GM23338 (cell line): ENCODE measurements around the gene SRP14. TPM values are rescaled to one million over a fixed set of nuclear protein-coding genes. Genes with fewer than 3 reads are reported as not detected.

ENCODE experiments used
- ATAC-seq: fragments of 200-7000 bp; cut with Tn5 transposase; 3 replicates; pipeline ENCODE4 v1.9.1; 2020
- DNase-seq: peaks from one replicate; pipeline ENCODE4 v3.0.0-alpha.2; 2015; ENCODE audit warnings: low spot score
- H2AFZ ChIP-seq: fragments of 200-600 bp; sonication (generic); 2 replicates; pipeline ENCODE4 v1.8.0; 2016; ENCODE audit warnings: antibody characterized with exemption, mild to moderate bottlenecking, moderate library complexity
- H3F3A ChIP-seq: fragments of 200-600 bp; sonication (generic); replicated peaks from 2 replicates; pipeline ENCODE4 v1.8.0; 2017; ENCODE audit warnings: antibody characterized with exemption, mixed run types, low read depth
- H3K27ac ChIP-seq: fragments of 200-600 bp; sonication (generic); 2 replicates; pipeline ENCODE4 v1.6.1; 2016; ENCODE audit warnings: low read depth
- H3K27me3 ChIP-seq: fragments of 200-600 bp; sonication (generic); 2 replicates; pipeline ENCODE4 v1.8.0; 2016; ENCODE audit warnings: mild to moderate bottlenecking, mixed run types, moderate library complexity; ENCODE audit not compliant: insufficient read depth
- H3K36me3 ChIP-seq: fragments of 200-600 bp; sonication (generic); 2 replicates; pipeline ENCODE4 v1.8.0; 2016; ENCODE audit warnings: mild to moderate bottlenecking; ENCODE audit not compliant: insufficient read depth
- H3K4me1 ChIP-seq: fragments of 200-600 bp; sonication (generic); 2 replicates; pipeline ENCODE4 v1.8.0; 2016; ENCODE audit warnings: mild to moderate bottlenecking, moderate library complexity; ENCODE audit not compliant: insufficient read depth
- H3K4me2 ChIP-seq: fragments of 200-600 bp; sonication (generic); 2 replicates; pipeline ENCODE4 v1.7.1; 2017; ENCODE audit warnings: mixed run types
- H3K4me3 ChIP-seq: fragments of 200-600 bp; sonication (generic); 2 replicates; pipeline ENCODE4 v1.6.1; 2016; ENCODE audit warnings: mixed run types
- H3K79me2 ChIP-seq: fragments of 200-600 bp; sonication (generic); replicated peaks from 2 replicates; pipeline ENCODE4 v1.8.0; 2017; ENCODE audit warnings: mild to moderate bottlenecking; ENCODE audit not compliant: insufficient read depth
- H3K9me2 ChIP-seq: fragments of 200-600 bp; sonication (generic); 2 replicates; pipeline ENCODE4 v1.8.0; 2017; ENCODE audit not compliant: insufficient read depth
- H4K20me1 ChIP-seq: fragments of 200-600 bp; sonication (generic); replicated peaks from 2 replicates; pipeline ENCODE4 v1.8.0; 2017; ENCODE audit warnings: mild to moderate bottlenecking; ENCODE audit not compliant: insufficient read depth
- H3K27ac Mint-ChIP-seq: 2 replicates; pipeline ENCODE4 v1.8.0; 2020; ENCODE audit warnings: inconsistent platforms, mild to moderate bottlenecking, moderate library complexity, mixed read lengths
- H3K27me3 Mint-ChIP-seq: 3 replicates; pipeline ENCODE4 v1.8.0; 2022; ENCODE audit warnings: low read depth, mild to moderate bottlenecking, moderate library complexity, mixed read lengths, inconsistent platforms; ENCODE audit not compliant: insufficient read depth, poor library complexity
- H3K36me3 Mint-ChIP-seq: 3 replicates; pipeline ENCODE4 v1.8.0; 2021; ENCODE audit warnings: low read depth, mild to moderate bottlenecking, inconsistent platforms, moderate library complexity, mixed read lengths
- H3K4me1 Mint-ChIP-seq: 3 replicates; pipeline ENCODE4 v1.8.0; 2020; ENCODE audit warnings: mild to moderate bottlenecking, inconsistent platforms, mixed read lengths
- H3K4me3 Mint-ChIP-seq: 3 replicates; pipeline ENCODE4 v1.8.0; 2021; ENCODE audit warnings: moderate library complexity, mild to moderate bottlenecking, inconsistent platforms, mixed read lengths
- H3K9me3 Mint-ChIP-seq: 3 replicates; pipeline ENCODE4 v1.8.0; 2020; ENCODE audit warnings: moderate library complexity, mild to moderate bottlenecking, inconsistent platforms, mixed read lengths
- CREB1 ChIP-seq: fragments of 250-450 bp; sonication (Bioruptor Pico); IDR thresholded peaks from 2 replicates; pipeline ENCODE4 v1.5.0; 2020; ENCODE audit warnings: low read depth, mild to moderate bottlenecking, moderate library complexity
- EZH2 ChIP-seq: fragments of 200-600 bp; sonication (generic); IDR thresholded peaks from one replicate; pipeline ENCODE4 v1.8.0; 2017; ENCODE audit warnings: antibody characterized with exemption, mild to moderate bottlenecking, low read depth; ENCODE audit not compliant: unreplicated experiment
- EZH2phosphoT487 ChIP-seq: fragments of 200-600 bp; sonication (generic); IDR thresholded peaks from one replicate; pipeline ENCODE4 v1.8.1; 2018; ENCODE audit warnings: antibody characterized with exemption; ENCODE audit not compliant: unreplicated experiment
- JUNB ChIP-seq: IDR thresholded peaks from one replicate; pipeline ENCODE4 v1.6.1; 2016; ENCODE audit warnings: antibody characterized with exemption; ENCODE audit not compliant: unreplicated experiment
- NANOG ChIP-seq: IDR thresholded peaks from 2 replicates; pipeline ENCODE4 v1.6.1; 2016; ENCODE audit warnings: antibody characterized with exemption, borderline replicate concordance
- POLR2AphosphoS5 ChIP-seq: IDR thresholded peaks from 2 replicates; pipeline ENCODE4 v1.6.1; 2016; ENCODE audit warnings: antibody characterized with exemption, low read depth
- STAT1 ChIP-seq: IDR thresholded peaks from one replicate; pipeline ENCODE4 v1.6.1; 2016; ENCODE audit warnings: antibody characterized with exemption; ENCODE audit not compliant: unreplicated experiment
- ZNF114 ChIP-seq: fragments of 250-450 bp; sonication (Bioruptor Pico); IDR thresholded peaks from 2 replicates; pipeline ENCODE4 v1.5.0; 2020; ENCODE audit warnings: mild to moderate bottlenecking, moderate library complexity
- ZNF331 ChIP-seq: fragments of 250-450 bp; sonication (Bioruptor Pico); IDR thresholded peaks from 2 replicates; pipeline ENCODE4 v1.5.0; 2020; ENCODE audit warnings: low read depth, mild to moderate bottlenecking, moderate library complexity
- polyA plus RNA-seq: library from polyadenylated mRNA; unstranded; fragments of >200 nt; fragmentation: Nextera tagmentation; extraction: Ambion mirVana; gene quantifications from 2 replicates; pipeline ENCODE4 v1.2.1, GENCODE V29; 2016
- total RNA-seq: library from RNA; depleted of rRNA; stranded (reverse); fragments of >200 nt; shearing (Covaris generic); gene quantifications from 2 replicates; pipeline ENCODE4 v1.2.3, GENCODE V29; 2014
- TF ChIP-seq, protein P1 (sequence below): IDR thresholded peaks from one replicate; pipeline ENCODE4 v1.6.1; 2018; ENCODE audit warnings: antibody characterized with exemption; ENCODE audit not compliant: unreplicated experiment
- TF ChIP-seq, protein P2 (sequence below), 2 experiments: fragments of 200-600 bp in 1 of 2; sonication (generic) in 1 of 2; conservative IDR thresholded peaks; 2 replicates each; pipeline versions ENCODE4 v1.5.1 to v1.6.1; 2016 to 2017; ENCODE audit warnings: antibody characterized with exemption in 2 of 2, low read depth in 2 of 2, mild to moderate bottlenecking in 2 of 2, moderate library complexity in 1 of 2
- TF ChIP-seq, protein P3 (sequence below): fragments of 250-450 bp; sonication (Bioruptor Pico); IDR thresholded peaks from 2 replicates; pipeline ENCODE4 v1.5.0; 2020; ENCODE audit warnings: mild to moderate bottlenecking, moderate library complexity

The SRP14 gene
- total and polyA plus RNA-seq, 2 experiments from 2014 or later = 249 to 1,412 TPM

GRCh38 chr15:40028853-40029252, 10.1 kb downstream of the SRP14 start:
- no peaks in the 10 kb centered on the region for H3K4me1 ChIP-seq
- peaks cover 6% of the 10 kb centered on the region for H4K20me1 ChIP-seq
- peaks cover 5% of the 10 kb centered on the region; the same call in 1 of the 3 replicates for H3K4me1 Mint-ChIP-seq
- no peak overlapping the region for H3K4me3 ChIP-seq
- H3K27me3 Mint-ChIP-seq = peaks cover 4% of the 10 kb centered on the region
- H3K79me2 ChIP-seq = no peaks in the 10 kb centered on the region
- no peak overlapping the region for H3K4me3 Mint-ChIP-seq
- no peaks in the 10 kb centered on the region for H3K27me3 ChIP-seq
- DNase-seq = no peak
- no peak overlapping the region for H2AFZ ChIP-seq
- no peak overlapping the region for H3K4me2 ChIP-seq
- H3K27ac Mint-ChIP-seq = no peak overlapping the region
- TF ChIP-seq POLR2AphosphoS5 = no peak
- TF ChIP-seq STAT1 = no peak
- TF ChIP-seq EZH2phosphoT487 = no peak
- TF ChIP-seq, protein P1, sequence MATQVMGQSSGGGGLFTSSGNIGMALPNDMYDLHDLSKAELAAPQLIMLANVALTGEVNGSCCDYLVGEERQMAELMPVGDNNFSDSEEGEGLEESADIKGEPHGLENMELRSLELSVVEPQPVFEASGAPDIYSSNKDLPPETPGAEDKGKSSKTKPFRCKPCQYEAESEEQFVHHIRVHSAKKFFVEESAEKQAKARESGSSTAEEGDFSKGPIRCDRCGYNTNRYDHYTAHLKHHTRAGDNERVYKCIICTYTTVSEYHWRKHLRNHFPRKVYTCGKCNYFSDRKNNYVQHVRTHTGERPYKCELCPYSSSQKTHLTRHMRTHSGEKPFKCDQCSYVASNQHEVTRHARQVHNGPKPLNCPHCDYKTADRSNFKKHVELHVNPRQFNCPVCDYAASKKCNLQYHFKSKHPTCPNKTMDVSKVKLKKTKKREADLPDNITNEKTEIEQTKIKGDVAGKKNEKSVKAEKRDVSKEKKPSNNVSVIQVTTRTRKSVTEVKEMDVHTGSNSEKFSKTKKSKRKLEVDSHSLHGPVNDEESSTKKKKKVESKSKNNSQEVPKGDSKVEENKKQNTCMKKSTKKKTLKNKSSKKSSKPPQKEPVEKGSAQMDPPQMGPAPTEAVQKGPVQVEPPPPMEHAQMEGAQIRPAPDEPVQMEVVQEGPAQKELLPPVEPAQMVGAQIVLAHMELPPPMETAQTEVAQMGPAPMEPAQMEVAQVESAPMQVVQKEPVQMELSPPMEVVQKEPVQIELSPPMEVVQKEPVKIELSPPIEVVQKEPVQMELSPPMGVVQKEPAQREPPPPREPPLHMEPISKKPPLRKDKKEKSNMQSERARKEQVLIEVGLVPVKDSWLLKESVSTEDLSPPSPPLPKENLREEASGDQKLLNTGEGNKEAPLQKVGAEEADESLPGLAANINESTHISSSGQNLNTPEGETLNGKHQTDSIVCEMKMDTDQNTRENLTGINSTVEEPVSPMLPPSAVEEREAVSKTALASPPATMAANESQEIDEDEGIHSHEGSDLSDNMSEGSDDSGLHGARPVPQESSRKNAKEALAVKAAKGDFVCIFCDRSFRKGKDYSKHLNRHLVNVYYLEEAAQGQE = no peak
- TF ChIP-seq, protein P2, sequence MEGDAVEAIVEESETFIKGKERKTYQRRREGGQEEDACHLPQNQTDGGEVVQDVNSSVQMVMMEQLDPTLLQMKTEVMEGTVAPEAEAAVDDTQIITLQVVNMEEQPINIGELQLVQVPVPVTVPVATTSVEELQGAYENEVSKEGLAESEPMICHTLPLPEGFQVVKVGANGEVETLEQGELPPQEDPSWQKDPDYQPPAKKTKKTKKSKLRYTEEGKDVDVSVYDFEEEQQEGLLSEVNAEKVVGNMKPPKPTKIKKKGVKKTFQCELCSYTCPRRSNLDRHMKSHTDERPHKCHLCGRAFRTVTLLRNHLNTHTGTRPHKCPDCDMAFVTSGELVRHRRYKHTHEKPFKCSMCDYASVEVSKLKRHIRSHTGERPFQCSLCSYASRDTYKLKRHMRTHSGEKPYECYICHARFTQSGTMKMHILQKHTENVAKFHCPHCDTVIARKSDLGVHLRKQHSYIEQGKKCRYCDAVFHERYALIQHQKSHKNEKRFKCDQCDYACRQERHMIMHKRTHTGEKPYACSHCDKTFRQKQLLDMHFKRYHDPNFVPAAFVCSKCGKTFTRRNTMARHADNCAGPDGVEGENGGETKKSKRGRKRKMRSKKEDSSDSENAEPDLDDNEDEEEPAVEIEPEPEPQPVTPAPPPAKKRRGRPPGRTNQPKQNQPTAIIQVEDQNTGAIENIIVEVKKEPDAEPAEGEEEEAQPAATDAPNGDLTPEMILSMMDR (conservative IDR thresholded peaks at IDR 0.05; ENCODE audit: low read depth in 2 of 2) = no peak
- TF ChIP-seq, protein P3, sequence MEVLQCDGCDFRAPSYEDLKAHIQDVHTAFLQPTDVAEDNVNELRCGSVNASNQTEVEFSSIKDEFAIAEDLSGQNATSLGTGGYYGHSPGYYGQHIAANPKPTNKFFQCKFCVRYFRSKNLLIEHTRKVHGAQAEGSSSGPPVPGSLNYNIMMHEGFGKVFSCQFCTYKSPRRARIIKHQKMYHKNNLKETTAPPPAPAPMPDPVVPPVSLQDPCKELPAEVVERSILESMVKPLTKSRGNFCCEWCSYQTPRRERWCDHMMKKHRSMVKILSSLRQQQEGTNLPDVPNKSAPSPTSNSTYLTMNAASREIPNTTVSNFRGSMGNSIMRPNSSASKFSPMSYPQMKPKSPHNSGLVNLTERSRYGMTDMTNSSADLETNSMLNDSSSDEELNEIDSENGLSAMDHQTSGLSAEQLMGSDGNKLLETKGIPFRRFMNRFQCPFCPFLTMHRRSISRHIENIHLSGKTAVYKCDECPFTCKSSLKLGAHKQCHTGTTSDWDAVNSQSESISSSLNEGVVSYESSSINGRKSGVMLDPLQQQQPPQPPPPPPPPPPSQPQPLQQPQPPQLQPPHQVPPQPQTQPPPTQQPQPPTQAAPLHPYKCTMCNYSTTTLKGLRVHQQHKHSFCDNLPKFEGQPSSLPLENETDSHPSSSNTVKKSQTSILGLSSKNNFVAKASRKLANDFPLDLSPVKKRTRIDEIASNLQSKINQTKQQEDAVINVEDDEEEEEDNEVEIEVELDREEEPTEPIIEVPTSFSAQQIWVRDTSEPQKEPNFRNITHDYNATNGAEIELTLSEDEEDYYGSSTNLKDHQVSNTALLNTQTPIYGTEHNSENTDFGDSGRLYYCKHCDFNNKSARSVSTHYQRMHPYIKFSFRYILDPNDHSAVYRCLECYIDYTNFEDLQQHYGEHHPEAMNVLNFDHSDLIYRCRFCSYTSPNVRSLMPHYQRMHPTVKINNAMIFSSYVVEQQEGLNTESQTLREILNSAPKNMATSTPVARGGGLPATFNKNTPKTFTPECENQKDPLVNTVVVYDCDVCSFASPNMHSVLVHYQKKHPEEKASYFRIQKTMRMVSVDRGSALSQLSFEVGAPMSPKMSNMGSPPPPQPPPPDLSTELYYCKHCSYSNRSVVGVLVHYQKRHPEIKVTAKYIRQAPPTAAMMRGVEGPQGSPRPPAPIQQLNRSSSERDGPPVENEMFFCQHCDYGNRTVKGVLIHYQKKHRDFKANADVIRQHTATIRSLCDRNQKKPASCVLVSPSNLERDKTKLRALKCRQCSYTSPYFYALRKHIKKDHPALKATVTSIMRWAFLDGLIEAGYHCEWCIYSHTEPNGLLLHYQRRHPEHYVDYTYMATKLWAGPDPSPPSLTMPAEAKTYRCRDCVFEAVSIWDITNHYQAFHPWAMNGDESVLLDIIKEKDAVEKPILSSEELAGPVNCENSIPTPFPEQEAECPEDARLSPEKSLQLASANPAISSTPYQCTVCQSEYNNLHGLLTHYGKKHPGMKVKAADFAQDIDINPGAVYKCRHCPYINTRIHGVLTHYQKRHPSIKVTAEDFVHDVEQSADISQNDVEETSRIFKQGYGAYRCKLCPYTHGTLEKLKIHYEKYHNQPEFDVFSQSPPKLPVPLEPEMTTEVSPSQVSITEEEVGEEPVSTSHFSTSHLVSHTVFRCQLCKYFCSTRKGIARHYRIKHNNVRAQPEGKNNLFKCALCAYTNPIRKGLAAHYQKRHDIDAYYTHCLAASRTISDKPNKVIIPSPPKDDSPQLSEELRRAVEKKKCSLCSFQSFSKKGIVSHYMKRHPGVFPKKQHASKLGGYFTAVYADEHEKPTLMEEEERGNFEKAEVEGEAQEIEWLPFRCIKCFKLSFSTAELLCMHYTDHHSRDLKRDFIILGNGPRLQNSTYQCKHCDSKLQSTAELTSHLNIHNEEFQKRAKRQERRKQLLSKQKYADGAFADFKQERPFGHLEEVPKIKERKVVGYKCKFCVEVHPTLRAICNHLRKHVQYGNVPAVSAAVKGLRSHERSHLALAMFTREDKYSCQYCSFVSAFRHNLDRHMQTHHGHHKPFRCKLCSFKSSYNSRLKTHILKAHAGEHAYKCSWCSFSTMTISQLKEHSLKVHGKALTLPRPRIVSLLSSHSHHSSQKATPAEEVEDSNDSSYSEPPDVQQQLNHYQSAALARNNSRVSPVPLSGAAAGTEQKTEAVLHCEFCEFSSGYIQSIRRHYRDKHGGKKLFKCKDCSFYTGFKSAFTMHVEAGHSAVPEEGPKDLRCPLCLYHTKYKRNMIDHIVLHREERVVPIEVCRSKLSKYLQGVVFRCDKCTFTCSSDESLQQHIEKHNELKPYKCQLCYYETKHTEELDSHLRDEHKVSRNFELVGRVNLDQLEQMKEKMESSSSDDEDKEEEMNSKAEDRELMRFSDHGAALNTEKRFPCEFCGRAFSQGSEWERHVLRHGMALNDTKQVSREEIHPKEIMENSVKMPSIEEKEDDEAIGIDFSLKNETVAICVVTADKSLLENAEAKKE (CRISPR knock-in tag) = no peak
- no peak for TF ChIP-seq JUNB
- no peak for TF ChIP-seq EZH2
- TF ChIP-seq ZNF114 (CRISPR knock-in tag) = no peak
- no peak for TF ChIP-seq NANOG
- TF ChIP-seq ZNF331 (CRISPR knock-in tag) = no peak
- TF ChIP-seq CREB1 (CRISPR knock-in tag) = no peak
- peak overlapping the region; percentile 84; the same call in 1 of the 2 replicates for H3K27ac ChIP-seq
- H3K36me3 Mint-ChIP-seq = peaks cover 89% of the 10 kb centered on the region
- no peaks in the 10 kb centered on the region for H3K9me2 ChIP-seq
- ATAC-seq = no peak
- no peaks in the 10 kb centered on the region for H3K9me3 Mint-ChIP-seq
- H3F3A ChIP-seq = peaks cover 12% of the 10 kb centered on the region
- H3K36me3 ChIP-seq = peaks cover 65% of the 10 kb centered on the region
